K562 (cell line): ENCODE data around the gene NR1H2. TPM values are rescaled to one million over a fixed set of nuclear protein-coding genes. Genes with fewer than 3 reads are reported as not detected.
A peak's percentile ranks its signal among the peaks of the same experiment; 100 is the strongest.

ENCODE experiments used
- ATF2 ChIP-seq: sonication (generic); formaldehyde crosslinking; IDR thresholded peaks from 2 replicates; pipeline ENCODE4 v1.8.1; 2022; ENCODE audit warnings: missing genetic modification reagents
- BCL6 ChIP-seq: fragments of 250-450 bp; sonication (Bioruptor Pico); IDR thresholded peaks from 2 replicates; pipeline ENCODE4 v1.4.0; 2020
- CHAMP1 ChIP-seq: fragments of 450-650 bp; IDR thresholded peaks from 2 replicates; pipeline ENCODE4 v1.6.1; 2016; ENCODE audit warnings: mild to moderate bottlenecking
- FIP1L1 ChIP-seq: fragments of 200-400 bp; formaldehyde crosslinking; IDR thresholded peaks from 2 replicates; pipeline ENCODE4 v1.6.1; 2018; ENCODE audit warnings: mild to moderate bottlenecking, low read depth, low read length; ENCODE audit not compliant: poor library complexity, severe bottlenecking
- KDM1A ChIP-seq, 2 experiments: fragments of 450-650 bp; IDR thresholded peaks; 2 replicates each; pipeline ENCODE4 v1.6.1; 2016; ENCODE audit warnings: mild to moderate bottlenecking in 2 of 2
- MTA3 ChIP-seq: fragments of 450-650 bp; formaldehyde crosslinking; IDR thresholded peaks from 2 replicates; pipeline ENCODE4 v1.6.1; 2017; ENCODE audit warnings: mild to moderate bottlenecking, borderline replicate concordance
- NCOR1 ChIP-seq: fragments of 450-650 bp; IDR thresholded peaks from 2 replicates; pipeline ENCODE4 v1.6.1; 2016; ENCODE audit warnings: mild to moderate bottlenecking, moderate library complexity
- REST ChIP-seq, 2 experiments: fragments of 450-650 bp; formaldehyde crosslinking in 1 of 2; IDR thresholded peaks; 2 replicates each; pipeline versions ENCODE4 v1.4.0 to v1.6.1; 2014 to 2020; ENCODE audit warnings: mild to moderate bottlenecking in 2 of 2, borderline replicate concordance in 1 of 2, low read depth in 1 of 2
- SMARCA4 ChIP-seq: fragments of 450-650 bp; IDR thresholded peaks from 2 replicates; pipeline ENCODE4 v1.6.1; 2016
- SUPT5H ChIP-seq: fragments of 450-650 bp; IDR thresholded peaks from 2 replicates; pipeline ENCODE4 v1.6.1; 2016
- TOE1 ChIP-seq, 2 experiments: fragments of 450-650 bp in 1 of 2; sonication (generic) in 1 of 2; formaldehyde crosslinking in 1 of 2; IDR thresholded peaks; 2 replicates each; pipeline versions ENCODE4 v1.7.1 to v1.8.0; 2016 to 2022; ENCODE audit warnings: borderline replicate concordance in 2 of 2, mild to moderate bottlenecking in 2 of 2, antibody characterized with exemption in 1 of 2, inconsistent platforms in 1 of 2, low read depth in 1 of 2, missing genetic modification reagents in 1 of 2, moderate library complexity in 1 of 2
- ZKSCAN1 ChIP-seq: fragments of 150-350 bp; IDR thresholded peaks from 2 replicates; pipeline ENCODE4 v1.6.1; 2016; ENCODE audit warnings: low read depth, low read length
- polyA plus RNA-seq, 8 experiments: library from polyadenylated mRNA; depleted of rRNA in 4 of 8; stranded (reverse) in 5 of 8; unstranded in 3 of 8; fragments of >200 nt; fragmentation: Nextera tagmentation in 2 of 8; fragmentation: Illumina TruSeq in 1 of 8; extraction: Ambion mirVana in 2 of 8; extraction: Trizol in 1 of 8; gene quantifications; 2 replicates each; pipeline versions ENCODE4 v1.2.1 to v1.2.3, GENCODE V29; 2011 to 2014; ENCODE audit warnings: inconsistent platforms in 1 of 8, missing spikeins in 1 of 8
- total RNA-seq, 7 experiments: library from RNA; depleted of rRNA in 6 of 7; stranded (reverse); fragments of >200 nt in 6 of 7; fragmentation: Illumina TruSeq in 2 of 7; extraction: Trizol in 2 of 7; gene quantifications; 2 replicates each; pipeline versions ENCODE4 v1.2.1 to v1.2.3, GENCODE V29; 2011 to 2021; ENCODE audit warnings: low replicate concordance in 1 of 7

NR1H2 gene
- total and polyA plus RNA-seq, 9 of the 15 experiments (the other 6 are each of a cell fraction or from before 2014, with no cell fraction given), result 0.11 to 73.8 (median 24.0) TPM

GRCh38 chr19:50357178-50358100 lies 18.8 kb upstream of the NR1H2 start (continued):
- TF ChIP-seq CHAMP1 (no peak), TOE1 (IDR thresholded peaks at IDR 0.05; ENCODE audit: borderline replicate concordance) (peak; percentile 17; the same call in 1 of the 2 replicates), TOE1 (CRISPR knock-in tag; IDR thresholded peaks at IDR 0.05; ENCODE audit: borderline replicate concordance, low read depth) (no peak), MTA3 (no peak; the same call in 1 of the 2 replicates), BCL6 (CRISPR knock-in tag) (no peak), SUPT5H (peak; percentile 43), FIP1L1 (no peak), ATF2 (CRISPR knock-in tag) (peak; percentile 95), KDM1A (IDR thresholded peaks at IDR 0.05) (peak; percentile 25 to 42), SMARCA4 (0 out of 2 replicates have a peak, but pooled peaks have one; percentile 30), ZKSCAN1 (peak; percentile 9; the same call in 1 of the 2 replicates), REST (IDR thresholded peaks at IDR 0.05; ENCODE audit: borderline replicate concordance) (peak; percentile 72; the same call in 1 of the 2 replicates), REST (CRISPR knock-in tag; IDR thresholded peaks at IDR 0.05; ENCODE audit: low read depth) (no peak), NCOR1 (peak; percentile 37)
